K562 (cell line): Measurements from ENCODE around the gene ZNF574.
A peak's percentile ranks its signal among the peaks of the same experiment; 100 is the strongest.

Source experiments
- ATF1 ChIP-seq, 2 experiments: fragments of 450-650 bp in 1 of 2; IDR thresholded peaks; 2 replicates each; pipeline ENCODE4 v1.6.1; 2016; ENCODE audit warnings: missing compliant biosample characterization in 1 of 2, missing genetic modification characterization in 1 of 2
- HDAC6 ChIP-seq: IDR thresholded peaks from 2 replicates; pipeline ENCODE4 v1.6.1; 2012; ENCODE audit warnings: low read depth, mild to moderate bottlenecking, control low read depth, inconsistent platforms, low read length, moderate library complexity
- NFYB ChIP-seq: IDR thresholded peaks from 2 replicates; pipeline ENCODE4 v1.6.1; 2011; ENCODE audit warnings: mild to moderate bottlenecking, moderate library complexity; ENCODE audit not compliant: insufficient read length; ENCODE audit errors: extremely low read depth
- SRSF3 ChIP-seq: fragments of 200-400 bp; formaldehyde crosslinking; IDR thresholded peaks from 2 replicates; pipeline ENCODE4 v1.6.1; 2016; ENCODE audit warnings: mild to moderate bottlenecking, low read length, moderate library complexity; ENCODE audit not compliant: insufficient read depth
- TF ChIP-seq, protein P1 (sequence below), 3 experiments: IDR thresholded peaks in 2 of 3; conservative IDR thresholded peaks in 1 of 3; 2 replicates each; pipeline ENCODE4 v1.5.1; 2011 to 2012; ENCODE audit warnings: low read length in 3 of 3, mild to moderate bottlenecking in 3 of 3, control low read depth in 2 of 3, improper control_type of control experiment in 1 of 3, inconsistent platforms in 1 of 3, low read depth in 1 of 3, mixed read lengths in 1 of 3, moderate library complexity in 1 of 3; ENCODE audit not compliant: insufficient read depth in 2 of 3
- TF ChIP-seq, protein P2 (sequence below): fragments of 200-800 bp; sonication (Bioruptor generic); IDR thresholded peaks from 2 replicates; pipeline ENCODE4 v1.6.1; 2017; ENCODE audit warnings: missing genetic modification characterization, missing compliant biosample characterization
- TF ChIP-seq, protein P3 (sequence below), 2 experiments: fragments of 450-650 bp in 1 of 2; sonication (generic) in 1 of 2; formaldehyde crosslinking in 1 of 2; IDR thresholded peaks in 1 of 2; conservative IDR thresholded peaks in 1 of 2; 2 replicates each; pipeline versions ENCODE4 v1.6.1 to v1.8.1; 2016 to 2023; ENCODE audit warnings: mild to moderate bottlenecking in 2 of 2, moderate library complexity in 2 of 2, inconsistent platforms in 1 of 2, missing genetic modification reagents in 1 of 2

DNA sequence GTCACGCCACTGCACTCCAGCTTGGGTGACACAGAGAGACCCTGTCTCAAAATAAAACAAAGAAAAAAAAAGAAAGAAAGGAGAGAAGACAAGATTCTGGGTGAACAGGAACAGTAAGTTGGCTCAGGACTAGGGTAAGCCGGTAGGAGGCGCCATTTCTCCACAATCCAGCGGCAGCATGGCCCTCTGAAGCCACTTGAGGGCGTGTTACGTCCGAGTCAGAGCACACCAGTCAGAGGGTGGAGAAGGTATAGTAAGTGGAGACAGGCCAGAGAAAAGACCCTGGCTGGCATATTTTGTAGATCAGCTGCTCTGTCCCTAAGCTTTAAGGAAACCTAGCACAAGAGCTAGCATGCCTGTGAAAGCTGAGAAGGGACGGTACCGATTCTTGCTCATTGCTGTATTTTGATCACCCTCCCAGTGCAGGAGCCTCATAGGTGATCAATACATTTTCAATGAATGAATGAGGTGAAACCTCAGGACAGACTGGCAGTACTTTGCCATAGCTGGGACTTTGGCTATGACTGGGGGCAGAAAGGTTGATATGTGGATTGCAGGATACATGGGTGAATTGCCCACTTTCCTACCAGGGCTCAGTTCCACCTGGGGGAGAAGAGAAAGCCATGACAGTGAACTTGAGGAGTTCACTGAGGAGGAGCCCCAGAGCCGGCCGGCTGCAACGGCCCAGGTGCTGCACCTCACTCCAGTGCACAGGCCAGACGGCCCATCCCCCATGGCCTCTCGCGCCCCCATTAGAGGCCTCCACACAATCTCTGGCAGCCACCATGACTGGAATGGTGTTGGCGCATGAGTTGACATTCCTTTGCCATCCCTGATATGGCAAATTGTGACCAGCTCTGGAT lies 32.8 kb downstream of the ZNF574 start:
- TF ChIP-seq, protein P1, sequence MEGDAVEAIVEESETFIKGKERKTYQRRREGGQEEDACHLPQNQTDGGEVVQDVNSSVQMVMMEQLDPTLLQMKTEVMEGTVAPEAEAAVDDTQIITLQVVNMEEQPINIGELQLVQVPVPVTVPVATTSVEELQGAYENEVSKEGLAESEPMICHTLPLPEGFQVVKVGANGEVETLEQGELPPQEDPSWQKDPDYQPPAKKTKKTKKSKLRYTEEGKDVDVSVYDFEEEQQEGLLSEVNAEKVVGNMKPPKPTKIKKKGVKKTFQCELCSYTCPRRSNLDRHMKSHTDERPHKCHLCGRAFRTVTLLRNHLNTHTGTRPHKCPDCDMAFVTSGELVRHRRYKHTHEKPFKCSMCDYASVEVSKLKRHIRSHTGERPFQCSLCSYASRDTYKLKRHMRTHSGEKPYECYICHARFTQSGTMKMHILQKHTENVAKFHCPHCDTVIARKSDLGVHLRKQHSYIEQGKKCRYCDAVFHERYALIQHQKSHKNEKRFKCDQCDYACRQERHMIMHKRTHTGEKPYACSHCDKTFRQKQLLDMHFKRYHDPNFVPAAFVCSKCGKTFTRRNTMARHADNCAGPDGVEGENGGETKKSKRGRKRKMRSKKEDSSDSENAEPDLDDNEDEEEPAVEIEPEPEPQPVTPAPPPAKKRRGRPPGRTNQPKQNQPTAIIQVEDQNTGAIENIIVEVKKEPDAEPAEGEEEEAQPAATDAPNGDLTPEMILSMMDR (IDR thresholded peaks at IDR 0.05 in 2 of 3, conservative IDR thresholded peaks at IDR 0.05 in 1 of 3; ENCODE audit: insufficient read depth in 2 of 3, low read depth in 1 of 3, low read length in 3 of 3), result peak; percentile 100
- TF ChIP-seq, protein P2, sequence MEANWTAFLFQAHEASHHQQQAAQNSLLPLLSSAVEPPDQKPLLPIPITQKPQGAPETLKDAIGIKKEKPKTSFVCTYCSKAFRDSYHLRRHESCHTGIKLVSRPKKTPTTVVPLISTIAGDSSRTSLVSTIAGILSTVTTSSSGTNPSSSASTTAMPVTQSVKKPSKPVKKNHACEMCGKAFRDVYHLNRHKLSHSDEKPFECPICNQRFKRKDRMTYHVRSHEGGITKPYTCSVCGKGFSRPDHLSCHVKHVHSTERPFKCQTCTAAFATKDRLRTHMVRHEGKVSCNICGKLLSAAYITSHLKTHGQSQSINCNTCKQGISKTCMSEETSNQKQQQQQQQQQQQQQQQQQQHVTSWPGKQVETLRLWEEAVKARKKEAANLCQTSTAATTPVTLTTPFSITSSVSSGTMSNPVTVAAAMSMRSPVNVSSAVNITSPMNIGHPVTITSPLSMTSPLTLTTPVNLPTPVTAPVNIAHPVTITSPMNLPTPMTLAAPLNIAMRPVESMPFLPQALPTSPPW (CRISPR knock-in tag), result no peak
- TF ChIP-seq, protein P3, sequence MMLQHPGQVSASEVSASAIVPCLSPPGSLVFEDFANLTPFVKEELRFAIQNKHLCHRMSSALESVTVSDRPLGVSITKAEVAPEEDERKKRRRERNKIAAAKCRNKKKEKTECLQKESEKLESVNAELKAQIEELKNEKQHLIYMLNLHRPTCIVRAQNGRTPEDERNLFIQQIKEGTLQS (IDR thresholded peaks at IDR 0.05), result no peak
- TF ChIP-seq, protein P3 (CRISPR knock-in tag; conservative IDR thresholded peaks at IDR 0.05), result no peak
- no peak for TF ChIP-seq NFYB
- no peak for TF ChIP-seq HDAC6
- no peak for TF ChIP-seq ATF1 (CRISPR knock-in tag; IDR thresholded peaks at IDR 0.05)
- no peak for TF ChIP-seq ATF1 (tag; IDR thresholded peaks at IDR 0.05)
- TF ChIP-seq SRSF3, result no peak
